NCI-H774 (cell line): Measurements from ENCODE around the gene SLC24A3.

Experiments
- DNase-seq: peaks from one replicate; lab custom pipeline; 2025; lab: John Stamatoyannopoulos, UW

Gene SLC24A3

DNA sequence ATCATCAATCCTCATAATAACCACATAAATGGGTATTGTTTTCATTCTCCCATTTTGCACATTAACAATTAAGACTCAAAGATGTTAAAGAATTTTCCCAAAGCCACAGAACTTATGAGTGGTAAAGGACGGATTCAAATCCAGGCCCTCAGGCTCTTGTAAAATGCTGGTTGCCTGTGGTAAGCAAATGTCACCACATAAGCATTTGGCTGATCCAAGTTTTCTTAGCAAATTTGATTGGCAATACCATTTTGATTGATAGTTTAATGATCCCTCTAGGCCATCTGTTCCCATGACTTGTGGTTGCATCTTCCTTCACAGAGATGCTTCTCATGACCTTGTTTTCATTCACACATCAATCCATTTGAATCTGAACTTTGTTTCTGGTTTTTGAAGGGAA is 293.6 kb downstream of the SLC24A3 start:
- no peak for DNase-seq

DNA sequence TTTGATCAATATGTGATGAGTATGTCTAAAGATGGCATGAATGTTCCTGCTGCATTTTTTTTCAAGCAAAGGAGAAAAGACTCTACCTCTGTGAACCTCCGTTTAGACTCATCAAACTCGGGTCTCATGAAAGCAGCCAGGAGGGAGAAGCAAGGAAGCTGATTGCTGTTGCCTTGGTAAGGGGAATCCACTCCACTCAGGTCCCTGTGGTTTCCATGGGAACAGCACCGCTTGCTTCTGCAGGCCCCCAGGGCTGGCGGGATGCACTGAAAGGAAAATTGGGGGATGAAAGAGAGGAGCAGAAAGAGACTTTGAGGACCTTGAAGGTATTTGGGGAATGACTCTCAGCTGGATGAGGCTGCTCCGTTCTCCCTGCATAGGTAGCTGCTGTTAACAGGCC is 296.0 kb downstream of the SLC24A3 start:
- DNase-seq = no peak

DNA sequence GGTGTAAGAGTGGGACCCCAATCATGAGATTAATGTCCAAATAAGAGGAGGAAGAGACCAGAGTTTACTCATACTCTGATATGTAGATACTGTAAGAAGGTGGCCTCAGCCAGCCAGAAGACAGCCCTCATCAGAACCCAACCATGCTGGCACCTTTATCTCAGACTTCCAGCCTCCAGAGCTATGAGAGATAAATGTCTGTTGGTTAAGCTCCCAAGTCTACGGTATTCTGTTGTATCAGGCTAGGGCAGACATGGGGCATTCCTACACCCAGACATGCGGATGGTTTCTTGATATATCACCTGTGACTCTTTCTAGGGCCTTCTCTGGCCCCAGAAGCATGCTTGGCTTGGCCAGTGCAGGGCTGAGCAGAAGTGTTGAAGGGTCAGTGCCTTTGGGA is 298.2 kb downstream of the SLC24A3 start:
- DNase-seq = no peak

DNA sequence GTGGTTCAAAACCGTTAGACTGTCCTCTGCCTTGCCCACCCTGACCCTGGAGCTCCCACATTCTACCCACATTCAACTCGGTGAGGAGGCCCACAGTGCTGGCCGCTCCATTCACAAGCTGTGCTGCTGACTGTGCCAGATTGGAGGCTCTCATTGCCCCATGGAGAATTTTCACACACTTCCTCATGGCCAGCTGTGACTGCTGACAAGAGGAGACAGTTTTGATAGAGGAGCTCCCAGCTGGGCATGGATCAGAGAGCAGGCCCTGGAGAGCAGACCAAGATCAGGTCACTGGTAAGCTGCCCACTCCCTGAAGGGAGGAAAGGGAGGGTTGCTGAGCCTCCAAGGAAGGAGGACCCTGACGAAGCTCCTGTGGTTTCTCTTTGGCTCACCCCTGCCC is 299.5 kb downstream of the SLC24A3 start:
- no peak for DNase-seq

DNA sequence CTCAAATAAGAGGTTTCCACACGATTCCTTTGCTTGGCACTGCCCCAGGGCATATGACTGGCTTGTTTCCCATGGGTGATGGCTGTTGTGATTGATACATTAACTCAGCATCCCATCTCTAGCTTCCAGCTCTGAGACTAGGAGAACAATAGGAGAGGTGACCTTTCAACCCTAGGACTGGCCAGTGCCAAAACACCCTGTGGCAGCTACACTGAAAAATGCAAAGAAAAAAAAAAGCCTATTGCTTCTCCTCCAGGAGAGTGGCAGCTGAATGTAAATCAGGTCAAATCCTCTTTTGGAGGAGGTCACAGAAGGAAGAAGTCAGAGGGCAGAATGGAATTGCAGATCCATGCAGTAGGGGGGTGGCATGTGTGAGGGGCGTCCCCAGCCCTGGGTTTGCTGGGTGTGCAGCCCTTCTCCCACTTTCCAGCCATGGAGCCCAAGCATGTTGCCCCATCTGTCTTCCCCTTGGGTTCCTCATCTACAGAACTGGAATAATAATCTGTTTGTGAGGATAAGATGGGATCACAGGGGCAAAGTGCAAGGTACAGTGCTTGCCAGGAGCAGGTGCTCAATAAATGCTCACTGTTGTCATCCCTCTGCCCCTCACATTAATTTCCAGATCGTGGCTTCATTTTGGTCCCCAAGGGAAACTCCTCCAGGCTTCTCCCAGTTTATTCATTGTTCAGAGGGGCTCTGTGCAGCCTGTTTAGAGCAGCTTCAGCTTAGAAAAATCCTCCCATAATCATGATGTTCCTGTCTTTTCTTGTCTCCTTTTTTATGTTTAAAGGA is 300.6 kb downstream of the SLC24A3 start:
- no peak for DNase-seq

DNA sequence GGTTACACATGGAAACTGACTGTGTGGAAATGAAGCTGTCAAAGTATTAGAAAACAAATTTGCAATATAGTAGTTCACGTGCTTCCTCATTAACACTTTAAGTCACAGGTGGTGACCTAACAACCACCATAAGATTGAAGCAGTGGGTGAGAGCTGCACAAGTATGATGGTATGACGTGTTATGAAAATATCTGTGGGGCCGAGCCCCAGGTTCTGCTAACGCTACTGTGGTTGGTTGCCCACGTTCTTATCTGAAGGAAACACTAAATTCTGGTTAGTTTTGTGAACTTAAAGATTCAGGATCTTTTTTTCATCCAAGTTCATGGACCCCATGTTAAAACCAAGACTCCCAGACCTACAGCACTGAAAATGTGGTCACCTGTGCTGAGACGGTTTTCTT is 302.6 kb downstream of the SLC24A3 start:
- no peak for DNase-seq

DNA sequence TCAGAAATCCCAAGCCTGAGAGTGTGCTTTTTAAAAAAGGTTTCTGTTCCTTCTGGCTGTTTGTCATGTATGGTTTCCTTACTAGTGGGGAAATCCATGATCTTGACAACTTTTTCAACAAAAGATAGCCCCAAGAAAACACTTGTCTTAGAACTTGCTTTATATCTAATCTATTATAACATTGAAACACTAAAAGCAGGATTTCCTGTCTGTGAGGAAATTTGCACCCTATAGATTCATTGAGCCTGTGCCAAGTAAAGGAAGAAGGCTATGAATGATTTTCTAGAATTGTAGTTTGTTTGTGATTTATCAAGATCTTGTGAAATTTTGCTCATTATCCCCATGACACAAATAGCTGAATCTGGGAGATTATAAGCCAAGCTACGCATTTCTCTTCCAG is 307.0 kb downstream of the SLC24A3 start:
- no peak for DNase-seq

DNA sequence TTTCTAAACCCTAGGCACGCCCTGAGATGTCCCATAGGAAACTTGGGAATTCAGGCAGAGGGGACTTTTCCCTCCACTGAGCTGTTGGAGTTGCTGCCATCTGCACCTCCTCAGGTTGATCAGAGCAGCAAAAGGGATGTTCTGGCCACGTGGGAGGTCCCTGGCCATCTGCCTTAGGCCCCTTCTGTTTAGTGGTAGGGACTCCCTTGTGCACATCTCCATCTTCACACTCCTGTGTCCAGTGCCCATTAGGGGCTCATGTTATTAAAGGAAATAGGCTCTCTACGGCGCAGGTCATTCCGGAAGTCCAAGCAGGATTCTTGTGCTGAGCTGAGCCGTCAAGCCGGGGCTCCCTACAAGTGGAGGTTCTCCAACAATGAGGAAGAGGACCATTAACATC is 307.8 kb downstream of the SLC24A3 start:
- DNase-seq = no peak

DNA sequence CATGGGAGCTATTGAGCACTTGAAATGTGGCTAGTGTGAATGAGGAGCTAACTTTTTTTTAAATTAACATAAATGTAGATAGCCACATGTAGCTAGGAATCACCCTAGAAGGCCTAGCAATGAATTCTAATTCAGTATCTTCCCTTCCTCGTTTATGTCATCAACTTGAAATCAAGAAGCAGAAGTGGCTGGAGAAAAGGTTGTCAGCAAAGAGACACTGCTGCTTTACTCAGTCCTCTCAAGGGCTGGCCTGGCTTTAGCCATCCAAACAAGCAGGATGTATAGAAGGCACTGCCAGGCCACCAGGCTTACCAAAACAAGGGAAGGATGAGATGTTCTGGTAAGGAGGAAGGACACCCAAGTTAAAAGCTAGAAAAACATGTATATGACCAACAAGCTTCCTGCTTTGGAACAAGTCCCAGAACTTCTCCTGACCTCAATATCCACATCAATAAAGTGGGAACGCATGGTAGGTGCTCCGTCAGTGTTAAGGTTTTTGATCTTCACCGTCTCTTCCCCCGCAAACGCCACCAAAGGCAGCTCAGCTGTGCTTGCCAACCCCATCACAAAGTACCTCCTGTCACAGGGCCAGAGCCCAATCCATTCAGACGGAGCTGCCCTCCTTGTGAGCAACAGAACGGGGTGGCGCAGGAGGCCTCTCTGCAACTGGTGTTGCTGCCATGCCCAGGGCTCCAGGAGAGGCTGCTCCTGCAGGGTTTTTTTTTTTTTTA is 309.8 kb downstream of the SLC24A3 start:
- DNase-seq = no peak

DNA sequence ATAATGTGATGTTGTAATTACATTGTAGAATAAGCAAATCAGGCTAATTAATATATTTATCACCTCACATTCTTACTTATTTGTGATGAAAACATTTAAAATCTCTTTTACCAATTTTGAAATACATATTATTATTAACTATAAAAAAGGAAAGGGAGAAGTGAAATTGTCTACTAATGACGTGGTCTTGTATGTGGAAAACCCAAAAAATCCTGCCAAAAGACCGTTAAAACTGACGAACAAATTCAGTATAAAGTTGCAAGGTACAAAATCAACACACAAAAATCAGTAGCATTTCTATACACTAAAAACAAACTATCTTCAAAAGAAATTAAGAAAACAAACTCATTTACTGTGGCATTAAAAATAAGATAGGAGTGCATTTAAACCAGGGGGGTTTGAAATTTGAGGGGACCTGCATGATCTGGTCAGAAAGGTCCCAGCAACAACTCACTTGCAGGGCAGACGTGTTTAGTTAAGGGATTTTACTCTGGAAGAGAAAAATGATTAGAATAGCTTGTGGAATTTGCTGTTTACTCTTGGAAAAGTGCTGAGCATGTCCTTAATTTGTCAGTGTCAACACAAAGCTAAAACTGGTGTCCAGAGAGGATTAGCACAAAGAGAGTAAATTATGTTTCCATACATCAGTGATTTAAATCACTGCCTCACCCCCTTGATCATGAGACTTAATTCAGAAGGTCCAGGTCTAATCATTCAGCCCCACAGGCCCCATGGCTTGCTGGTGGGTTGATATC is 310.6 kb downstream of the SLC24A3 start:
- DNase-seq = no peak

DNA sequence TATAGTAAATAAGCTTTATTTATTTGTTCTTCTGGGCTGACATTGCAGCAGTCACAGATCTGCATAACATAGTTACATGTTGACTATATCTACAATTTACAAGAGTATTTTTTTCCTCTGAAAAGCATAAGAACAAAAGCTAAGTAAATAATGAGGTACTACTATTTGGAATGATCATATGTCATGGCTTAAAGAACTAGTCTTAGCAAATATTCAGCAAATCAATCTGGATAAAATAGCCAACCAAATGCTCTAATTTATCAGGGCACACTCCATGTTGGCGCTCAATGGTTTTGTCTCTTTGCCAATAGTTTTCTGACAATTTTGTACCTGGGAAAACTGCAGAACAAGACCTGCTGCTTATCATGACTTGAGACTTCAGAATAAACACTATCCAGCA is 312.2 kb downstream of the SLC24A3 start:
- DNase-seq = no peak

DNA sequence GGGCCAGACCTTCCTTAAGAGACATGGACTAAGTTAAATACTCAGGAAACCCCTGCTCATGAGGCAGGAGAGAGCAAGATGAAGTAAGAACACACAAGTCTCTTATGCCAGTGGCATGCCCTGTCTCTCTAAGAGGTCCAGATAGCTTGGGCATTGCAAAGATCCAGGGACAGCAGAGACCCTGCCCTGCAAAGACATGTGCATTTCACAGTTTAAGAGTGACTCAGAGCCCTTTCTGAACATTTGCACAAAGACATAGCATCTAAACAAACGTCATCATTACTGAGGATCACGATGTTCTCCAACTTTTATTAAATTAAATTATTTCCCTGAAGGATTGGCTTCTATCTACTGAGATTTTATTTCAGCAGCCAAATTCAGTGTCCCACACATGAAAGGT is 315.1 kb downstream of the SLC24A3 start:
- no peak for DNase-seq

DNA sequence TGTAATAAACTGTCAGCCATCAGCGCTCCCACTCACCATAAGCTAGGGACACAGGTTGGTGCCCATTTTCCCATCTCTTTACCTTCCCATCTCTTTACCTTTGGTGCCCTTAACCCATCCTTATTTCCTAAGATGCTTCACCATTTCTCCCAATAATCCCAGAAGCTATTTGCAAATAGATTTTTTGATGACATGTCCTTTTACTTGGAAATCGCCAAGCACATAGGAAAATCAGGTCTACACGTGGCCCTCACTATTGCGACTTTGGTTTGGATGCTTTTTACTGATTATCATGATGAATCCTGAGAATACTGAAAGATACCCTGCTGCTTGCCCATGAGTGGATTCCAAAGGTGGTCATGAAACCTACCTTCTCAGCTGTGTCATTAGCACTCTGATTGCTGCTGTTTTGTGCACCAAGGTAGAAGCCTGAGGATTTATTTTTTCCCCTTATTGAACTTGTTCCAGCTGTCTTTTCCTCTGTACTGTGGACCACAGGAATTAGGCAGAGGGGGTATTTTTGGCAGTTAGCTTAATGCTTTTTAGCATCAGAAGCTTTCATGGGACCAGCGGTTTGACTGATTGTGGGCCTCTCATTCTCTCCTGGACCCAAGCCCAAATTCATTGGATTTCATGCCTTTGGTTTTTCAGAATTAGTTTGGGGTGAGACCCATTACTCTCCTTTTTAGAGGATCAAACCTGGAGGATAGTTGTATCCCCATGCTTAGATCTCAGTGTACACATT is 316.0 kb downstream of the SLC24A3 start:
- no peak for DNase-seq

DNA sequence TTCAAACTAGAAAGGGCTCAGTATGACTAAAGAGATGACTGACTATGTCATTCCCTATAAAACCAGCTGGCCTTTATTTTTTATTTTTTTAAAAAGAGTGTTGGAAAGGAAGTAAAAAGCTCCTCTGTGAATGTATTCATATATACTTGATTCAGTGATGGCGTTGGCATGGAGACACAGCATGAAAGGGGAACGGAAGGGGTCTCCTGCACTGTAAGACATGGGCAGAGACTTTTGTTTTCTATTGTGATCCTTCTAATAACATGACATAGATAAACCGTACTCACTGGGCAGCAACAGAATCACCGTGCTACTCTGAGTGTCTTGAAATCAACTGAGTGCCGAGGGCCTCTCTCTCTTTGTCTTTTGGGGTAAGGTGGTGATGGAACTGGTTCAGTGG is 317.6 kb downstream of the SLC24A3 start:
- no peak for DNase-seq

DNA sequence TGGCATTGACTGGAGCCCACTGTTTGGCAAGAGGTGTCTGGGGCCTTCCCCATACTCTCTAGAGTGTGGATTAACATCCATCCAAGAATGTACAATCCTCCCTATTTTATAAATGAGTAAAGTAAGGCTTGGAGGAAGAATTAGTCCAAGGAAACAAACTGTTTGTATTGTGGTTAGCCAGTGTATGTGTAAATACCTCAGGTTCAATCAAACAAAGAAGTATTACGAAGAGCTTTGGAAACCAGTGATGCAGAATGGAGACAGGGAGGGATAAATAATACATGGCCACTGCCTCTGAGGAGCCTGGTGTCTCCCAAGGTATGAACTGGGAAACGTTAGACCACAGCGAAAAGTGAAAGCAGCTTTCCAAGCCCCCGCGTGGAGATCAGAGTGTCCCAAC is 319.0 kb downstream of the SLC24A3 start:
- no peak for DNase-seq

DNA sequence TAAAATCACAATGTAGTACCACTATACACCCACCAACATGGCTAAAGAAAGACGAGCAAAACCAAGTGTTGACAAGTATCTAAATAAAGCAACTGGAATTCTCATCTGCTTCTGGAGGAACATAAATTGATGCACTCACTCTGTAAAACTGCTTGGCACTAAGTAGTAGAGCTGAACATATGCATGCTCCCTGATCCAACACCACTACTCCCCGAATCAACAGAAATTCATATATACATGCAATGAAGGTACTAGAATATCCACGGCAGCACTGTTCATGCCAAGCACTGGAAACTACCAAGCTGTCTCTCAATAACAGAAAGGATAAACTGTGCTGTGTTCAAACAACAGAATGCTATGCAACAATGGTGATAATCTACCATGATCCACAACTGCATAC is 326.1 kb downstream of the SLC24A3 start:
- DNase-seq = no peak

DNA sequence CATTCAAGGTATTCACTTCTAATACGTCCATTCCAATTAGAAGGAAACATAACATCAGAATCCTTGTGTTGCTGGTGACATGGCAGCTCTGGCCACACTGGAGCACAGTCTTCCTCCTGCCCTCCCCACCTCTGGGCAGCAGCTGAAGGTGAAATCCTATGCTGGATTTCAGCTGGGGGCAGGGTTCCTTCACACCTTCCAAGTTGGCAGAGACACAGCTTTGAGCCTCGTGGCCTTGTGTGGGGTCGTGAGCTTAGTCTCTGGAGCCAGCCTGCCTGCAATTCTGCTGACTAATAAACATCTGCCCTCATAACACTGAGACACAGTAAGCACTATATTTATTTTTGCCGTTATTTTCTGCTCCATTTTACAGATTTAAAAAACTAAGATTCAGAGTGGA is 326.7 kb downstream of the SLC24A3 start:
- no peak for DNase-seq

DNA sequence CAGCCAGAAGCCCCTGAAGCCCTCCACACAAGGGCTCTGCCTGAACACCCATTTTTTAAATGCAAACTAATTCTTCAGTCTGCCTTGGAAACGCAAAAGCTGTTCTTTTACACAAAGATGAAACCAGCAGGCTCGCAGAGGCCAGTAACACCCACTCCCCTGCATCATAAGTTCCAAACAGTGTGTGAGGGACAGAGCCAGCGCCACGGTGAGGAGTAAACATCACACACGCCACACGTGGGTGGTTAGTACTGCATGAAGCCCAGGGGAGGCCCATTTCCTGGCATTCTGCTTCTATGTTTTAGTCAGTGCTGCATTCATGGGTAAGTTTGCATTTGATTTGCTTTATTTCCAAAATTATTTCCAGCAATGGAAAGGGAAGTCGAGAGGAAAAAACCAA is 327.9 kb downstream of the SLC24A3 start:
- no peak for DNase-seq

DNA sequence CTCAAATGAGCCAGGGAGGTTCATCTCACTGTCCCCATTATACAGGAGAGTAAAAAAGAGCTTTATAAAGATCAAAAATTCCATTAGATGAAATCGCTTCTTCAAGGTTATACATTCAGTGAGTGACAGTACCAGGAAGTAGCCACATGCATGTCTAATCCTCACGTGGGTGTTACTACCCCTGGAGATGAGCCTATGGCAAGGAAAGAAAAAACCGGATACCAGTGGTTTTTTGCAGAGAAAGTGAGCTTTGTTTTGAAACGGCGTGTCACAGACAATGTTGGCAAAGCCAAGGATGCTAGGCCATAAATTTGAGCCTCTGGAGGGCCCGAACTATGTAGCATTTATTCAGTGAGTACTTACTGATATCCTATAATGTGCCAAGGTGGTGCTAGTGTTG is 330.7 kb downstream of the SLC24A3 start:
- no peak for DNase-seq

DNA sequence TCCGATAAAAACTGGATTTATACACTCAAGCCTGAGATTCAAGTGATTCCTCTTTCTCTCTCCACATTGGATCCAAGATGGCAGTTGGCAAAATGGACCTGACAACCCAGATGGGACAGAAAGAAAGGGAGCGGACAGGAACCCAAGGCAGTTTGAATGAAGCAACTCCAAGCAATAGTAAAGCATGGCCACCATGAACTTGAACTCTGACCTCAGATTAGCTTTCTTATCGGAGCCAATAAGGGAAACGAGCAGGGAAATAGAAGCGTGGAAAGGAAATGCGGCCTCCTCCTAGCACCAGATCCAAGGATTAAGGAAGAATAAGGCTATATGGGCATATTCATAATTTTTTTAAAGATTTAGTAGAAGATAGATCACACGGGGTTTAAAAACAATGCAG is 332.2 kb downstream of the SLC24A3 start:
- no peak for DNase-seq

DNA sequence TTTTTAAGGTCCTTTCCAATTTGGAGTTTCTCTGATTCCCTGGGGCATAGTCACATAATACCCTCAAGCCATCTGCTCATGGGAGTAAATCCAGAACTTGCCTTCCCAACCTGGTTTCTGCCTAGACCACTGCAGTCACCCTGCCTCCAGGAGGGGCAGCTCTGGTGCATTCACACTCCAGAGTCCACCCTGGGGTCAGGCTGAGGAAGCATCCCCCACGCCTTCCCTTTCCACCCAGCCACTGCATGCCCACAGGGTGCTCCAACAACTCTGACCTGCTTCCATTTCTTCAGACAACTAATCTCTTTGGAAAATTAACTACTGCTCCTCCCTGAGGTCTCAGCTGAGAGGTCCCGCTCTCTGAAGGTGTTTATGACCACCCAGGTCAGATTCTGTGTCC is 334.2 kb downstream of the SLC24A3 start:
- no peak for DNase-seq

DNA sequence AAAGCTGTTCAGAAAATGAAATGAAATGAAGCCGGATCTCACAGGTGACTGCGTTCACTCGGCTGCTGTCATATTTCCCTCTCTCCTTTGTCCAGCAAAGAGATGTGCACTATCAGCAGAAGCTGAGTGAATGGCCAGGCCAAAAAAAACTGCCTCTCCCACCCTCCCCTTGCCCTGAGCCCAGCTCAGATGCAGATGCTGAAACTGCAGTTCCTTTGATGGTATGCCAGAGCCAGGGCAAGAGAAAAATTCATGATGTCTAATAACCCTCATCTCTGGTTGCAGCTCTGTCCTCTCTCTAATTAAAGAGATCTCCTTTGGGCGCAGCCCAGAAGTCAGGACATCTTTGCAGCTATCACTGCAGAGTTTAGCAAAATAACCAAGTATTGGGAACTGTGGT is 335.1 kb downstream of the SLC24A3 start:
- DNase-seq = no peak
